ENCODE measurements around the gene PRPF8.

DNA sequence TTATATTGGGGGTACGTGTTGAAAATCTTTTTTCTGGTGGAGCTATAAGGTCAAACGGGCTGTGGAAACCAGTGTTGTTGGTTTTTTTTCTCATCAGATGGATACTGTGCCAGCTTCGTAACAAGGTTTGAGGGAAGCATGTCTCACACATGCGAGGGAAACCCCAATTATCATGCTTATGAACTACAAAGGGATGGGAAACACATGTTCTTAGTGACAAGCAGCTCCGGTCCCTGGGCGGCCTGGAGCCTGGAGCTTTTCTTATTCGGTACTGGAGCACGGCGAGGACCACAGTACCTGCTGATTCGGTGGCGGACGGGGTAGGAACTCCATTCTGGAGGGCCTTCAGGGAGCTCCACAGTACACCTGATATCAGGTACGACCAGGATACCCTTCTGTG, 68.6 kb downstream of the PRPF8 start:
- TF ChIP-seq, protein P1, sequence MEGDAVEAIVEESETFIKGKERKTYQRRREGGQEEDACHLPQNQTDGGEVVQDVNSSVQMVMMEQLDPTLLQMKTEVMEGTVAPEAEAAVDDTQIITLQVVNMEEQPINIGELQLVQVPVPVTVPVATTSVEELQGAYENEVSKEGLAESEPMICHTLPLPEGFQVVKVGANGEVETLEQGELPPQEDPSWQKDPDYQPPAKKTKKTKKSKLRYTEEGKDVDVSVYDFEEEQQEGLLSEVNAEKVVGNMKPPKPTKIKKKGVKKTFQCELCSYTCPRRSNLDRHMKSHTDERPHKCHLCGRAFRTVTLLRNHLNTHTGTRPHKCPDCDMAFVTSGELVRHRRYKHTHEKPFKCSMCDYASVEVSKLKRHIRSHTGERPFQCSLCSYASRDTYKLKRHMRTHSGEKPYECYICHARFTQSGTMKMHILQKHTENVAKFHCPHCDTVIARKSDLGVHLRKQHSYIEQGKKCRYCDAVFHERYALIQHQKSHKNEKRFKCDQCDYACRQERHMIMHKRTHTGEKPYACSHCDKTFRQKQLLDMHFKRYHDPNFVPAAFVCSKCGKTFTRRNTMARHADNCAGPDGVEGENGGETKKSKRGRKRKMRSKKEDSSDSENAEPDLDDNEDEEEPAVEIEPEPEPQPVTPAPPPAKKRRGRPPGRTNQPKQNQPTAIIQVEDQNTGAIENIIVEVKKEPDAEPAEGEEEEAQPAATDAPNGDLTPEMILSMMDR (IDR thresholded peaks at IDR 0.05) = no peak
- no peak for TF ChIP-seq POLR2A (IDR thresholded peaks at IDR 0.05)
